Loucy (cell line): ENCODE measurements around the gene INTS11.

ENCODE experiments used
- H2AFZ ChIP-seq: fragments of 200-600 bp; sonication (generic); 2 replicates; pipeline ENCODE4 v1.6.0; 2016; ENCODE audit warnings: antibody characterized with exemption, mild to moderate bottlenecking, low read length, moderate library complexity
- H3F3A ChIP-seq: fragments of 200-600 bp; 2 replicates; pipeline ENCODE4 v1.6.0; 2016; ENCODE audit warnings: antibody characterized with exemption, low read depth, mild to moderate bottlenecking
- H3K27me3 ChIP-seq: fragments of 200-600 bp; sonication (generic); 2 replicates; pipeline ENCODE4 v1.6.1; 2014; ENCODE audit warnings: low read length, mild to moderate bottlenecking; ENCODE audit not compliant: insufficient read depth, poor library complexity, severe bottlenecking
- H3K36me3 ChIP-seq: fragments of 200-600 bp; sonication (generic); 2 replicates; pipeline ENCODE4 v1.6.1; 2016; ENCODE audit warnings: low read length; ENCODE audit not compliant: insufficient read depth
- H3K4me1 ChIP-seq: fragments of 200-600 bp; sonication (generic); 2 replicates; pipeline ENCODE4 v1.5.1; 2014; ENCODE audit warnings: low read length, mild to moderate bottlenecking; ENCODE audit not compliant: insufficient read depth, poor library complexity, severe bottlenecking
- H3K4me2 ChIP-seq: fragments of 200-600 bp; sonication (generic); 2 replicates; pipeline ENCODE4 v1.6.0; 2014; ENCODE audit warnings: antibody characterized with exemption, low read length, low read depth, mild to moderate bottlenecking; ENCODE audit not compliant: poor library complexity, severe bottlenecking
- H3K4me3 ChIP-seq: fragments of 200-600 bp; sonication (generic); 2 replicates; pipeline ENCODE4 v1.5.1; 2014; ENCODE audit warnings: low read length, mild to moderate bottlenecking, mixed read lengths; ENCODE audit not compliant: poor library complexity, severe bottlenecking
- H3K79me2 ChIP-seq: fragments of 200-600 bp; sonication (generic); 2 replicates; pipeline ENCODE4 v1.6.1; 2014; ENCODE audit warnings: low read length; ENCODE audit not compliant: insufficient read depth
- H3K9ac ChIP-seq: fragments of 200-600 bp; sonication (generic); 2 replicates; pipeline ENCODE4 v1.6.0; 2014; ENCODE audit warnings: mild to moderate bottlenecking, low read depth, low read length, moderate library complexity; ENCODE audit not compliant: poor library complexity, severe bottlenecking
- H3K9me2 ChIP-seq: fragments of 200-600 bp; sonication (generic); replicated peaks from 2 replicates; pipeline ENCODE4 v1.6.1; 2016; ENCODE audit warnings: low read depth, low read length, mixed read lengths
- H3K9me3 ChIP-seq: fragments of 200-600 bp; sonication (generic); 2 replicates; pipeline ENCODE4 v1.6.1; 2014; ENCODE audit warnings: mild to moderate bottlenecking, antibody characterized with exemption, low read length, low read depth; ENCODE audit not compliant: insufficient read depth
- H4K20me1 ChIP-seq: fragments of 200-600 bp; sonication (generic); 2 replicates; pipeline ENCODE4 v1.6.0; 2014; ENCODE audit warnings: antibody characterized with exemption, low read length, mild to moderate bottlenecking; ENCODE audit not compliant: insufficient read depth, poor library complexity, severe bottlenecking
- EZH2phosphoT487 ChIP-seq: fragments of 200-600 bp; IDR thresholded peaks from 2 replicates; pipeline ENCODE4 v1.6.1; 2018; ENCODE audit warnings: antibody characterized with exemption, mild to moderate bottlenecking, moderate library complexity, borderline replicate concordance
- TF ChIP-seq, protein P1 (sequence below): fragments of 200-600 bp; sonication (generic); conservative IDR thresholded peaks from 2 replicates; pipeline ENCODE4 v1.5.1; 2014; ENCODE audit warnings: mild to moderate bottlenecking, antibody characterized with exemption, low read length

INTS11 gene

DNA sequence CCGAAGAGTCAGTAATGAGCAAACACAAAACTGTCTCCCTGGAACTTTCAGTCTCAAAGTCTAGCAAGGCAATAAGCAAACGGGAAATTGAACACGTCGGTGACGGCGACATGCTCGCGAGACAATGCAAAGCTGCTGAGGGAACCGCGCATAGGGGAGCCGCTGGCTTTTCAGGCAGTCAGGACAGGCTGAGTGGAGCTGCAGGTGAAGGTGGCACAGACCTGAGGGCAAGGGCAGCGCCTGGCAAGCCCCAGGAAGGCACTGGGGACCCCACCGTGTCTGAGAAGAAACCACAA is 4.9 kb downstream of the INTS11 start:
- Histone ChIP-seq H3F3A (no peaks in the 10 kb centered on the region), H3K4me1 (peaks cover 21% of the 10 kb centered on the region), H3K9me3 (no peaks in the 10 kb centered on the region), H3K4me2 (no peak overlapping the region), H3K9me2 (no peaks in the 10 kb centered on the region), H4K20me1 (peaks cover 48% of the 10 kb centered on the region), H3K36me3 (peaks cover 7% of the 10 kb centered on the region; the same call in 1 of the 2 replicates), H3K79me2 (peaks cover 58% of the 10 kb centered on the region), H3K4me3 (no peak overlapping the region), H3K9ac (no peak overlapping the region), H2AFZ (no peak overlapping the region), H3K27me3 (no peaks in the 10 kb centered on the region)
- no peak for TF ChIP-seq EZH2phosphoT487
- TF ChIP-seq, protein P1, sequence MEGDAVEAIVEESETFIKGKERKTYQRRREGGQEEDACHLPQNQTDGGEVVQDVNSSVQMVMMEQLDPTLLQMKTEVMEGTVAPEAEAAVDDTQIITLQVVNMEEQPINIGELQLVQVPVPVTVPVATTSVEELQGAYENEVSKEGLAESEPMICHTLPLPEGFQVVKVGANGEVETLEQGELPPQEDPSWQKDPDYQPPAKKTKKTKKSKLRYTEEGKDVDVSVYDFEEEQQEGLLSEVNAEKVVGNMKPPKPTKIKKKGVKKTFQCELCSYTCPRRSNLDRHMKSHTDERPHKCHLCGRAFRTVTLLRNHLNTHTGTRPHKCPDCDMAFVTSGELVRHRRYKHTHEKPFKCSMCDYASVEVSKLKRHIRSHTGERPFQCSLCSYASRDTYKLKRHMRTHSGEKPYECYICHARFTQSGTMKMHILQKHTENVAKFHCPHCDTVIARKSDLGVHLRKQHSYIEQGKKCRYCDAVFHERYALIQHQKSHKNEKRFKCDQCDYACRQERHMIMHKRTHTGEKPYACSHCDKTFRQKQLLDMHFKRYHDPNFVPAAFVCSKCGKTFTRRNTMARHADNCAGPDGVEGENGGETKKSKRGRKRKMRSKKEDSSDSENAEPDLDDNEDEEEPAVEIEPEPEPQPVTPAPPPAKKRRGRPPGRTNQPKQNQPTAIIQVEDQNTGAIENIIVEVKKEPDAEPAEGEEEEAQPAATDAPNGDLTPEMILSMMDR = no peak

DNA sequence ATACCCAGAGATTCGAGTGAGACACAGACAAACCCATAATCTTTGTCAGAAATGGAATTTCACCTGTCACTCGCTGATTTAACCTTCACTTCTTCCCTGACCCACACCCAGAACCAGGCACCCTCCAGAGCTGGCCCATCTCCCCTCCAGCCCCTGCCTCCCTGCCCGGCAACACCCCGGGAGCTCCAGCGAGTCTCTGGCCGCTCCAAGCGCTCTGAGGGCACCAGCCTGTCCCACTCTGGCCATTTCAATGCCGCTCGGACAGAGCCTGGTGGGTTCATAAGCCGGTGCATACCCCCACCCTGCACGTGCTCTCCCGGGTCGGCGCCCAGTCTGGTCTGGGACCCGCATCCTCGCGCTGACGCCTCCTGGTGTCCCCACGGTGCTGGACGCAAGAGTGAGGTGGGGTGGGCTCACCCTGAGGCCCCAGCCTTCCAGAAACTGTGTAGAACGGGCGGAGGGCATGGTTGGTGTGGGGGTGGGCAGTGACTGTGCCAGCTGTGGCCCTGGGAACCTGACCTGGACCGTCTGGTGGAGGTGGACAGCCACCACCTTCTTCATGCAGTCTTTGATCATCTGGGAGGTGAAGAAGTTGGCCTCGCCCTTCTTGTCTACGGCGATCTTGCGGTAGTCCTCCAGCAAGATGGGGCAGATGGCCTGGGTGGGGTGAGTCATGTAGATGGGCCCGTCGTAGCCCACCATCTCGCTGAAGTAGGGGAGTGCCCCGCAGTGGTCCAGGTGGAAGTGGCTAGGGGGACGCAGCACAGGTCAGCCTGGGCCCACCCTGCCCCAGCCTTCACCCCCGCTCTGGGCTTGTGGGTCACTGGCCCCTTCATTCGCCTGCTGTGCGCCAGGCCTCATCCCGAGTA is 5.4 kb downstream of the INTS11 start:
- Histone ChIP-seq H3K4me2 (no peak overlapping the region), H3K4me3 (no peak overlapping the region), H3F3A (no peaks in the 10 kb centered on the region), H3K27me3 (no peaks in the 10 kb centered on the region), H3K36me3 (peaks cover 13% of the 10 kb centered on the region; the same call in 1 of the 2 replicates), H3K4me1 (peaks cover 21% of the 10 kb centered on the region), H3K79me2 (peaks cover 53% of the 10 kb centered on the region), H3K9me2 (no peaks in the 10 kb centered on the region), H3K9me3 (no peaks in the 10 kb centered on the region), H3K9ac (no peak overlapping the region), H2AFZ (no peak overlapping the region), H4K20me1 (peaks cover 49% of the 10 kb centered on the region)
- TF ChIP-seq, protein P1 = no peak

DNA sequence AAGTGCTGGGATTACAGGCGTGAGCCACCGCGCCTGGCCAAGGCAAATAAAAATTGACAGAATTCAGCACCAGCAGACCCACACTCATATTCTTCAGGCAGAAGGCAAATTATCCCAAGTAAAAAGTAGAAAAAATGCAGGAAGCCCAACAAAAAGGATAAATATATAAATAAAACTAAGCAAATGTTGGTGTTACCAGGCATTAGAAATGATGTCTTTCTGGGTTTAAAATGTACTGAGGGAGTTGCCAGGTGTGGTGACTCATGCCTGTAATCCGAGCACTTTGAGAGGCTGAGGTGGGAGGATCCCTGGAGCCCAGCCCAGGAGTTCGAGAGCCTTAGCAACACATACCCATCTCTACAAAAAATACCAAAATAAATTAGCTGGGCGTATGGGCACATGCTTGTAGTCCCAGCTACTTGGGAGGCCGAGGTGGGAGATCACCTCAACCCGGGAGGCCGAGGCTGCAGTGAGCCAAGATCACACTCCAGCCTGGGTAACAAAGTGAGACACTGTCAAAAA is 6.3 kb downstream of the INTS11 start:
- H3K4me2 ChIP-seq = no peak overlapping the region
- H3K9ac ChIP-seq = no peak overlapping the region
- H3K36me3 ChIP-seq = peaks cover 21% of the 10 kb centered on the region; the same call in 1 of the 2 replicates

More for the DNA sequence above, 6.3 kb downstream of the INTS11 start:
- H3K9me2 ChIP-seq = no peaks in the 10 kb centered on the region
- peaks cover 17% of the 10 kb centered on the region for H3K4me1 ChIP-seq
- peaks cover 44% of the 10 kb centered on the region for H4K20me1 ChIP-seq
- H3K79me2 ChIP-seq = peaks cover 54% of the 10 kb centered on the region
- no peaks in the 10 kb centered on the region for H3K9me3 ChIP-seq
- TF ChIP-seq, protein P1 = no peak
- no peak for TF ChIP-seq EZH2phosphoT487
- no peaks in the 10 kb centered on the region for H3K27me3 ChIP-seq
- H3K4me3 ChIP-seq = no peak overlapping the region
- no peaks in the 10 kb centered on the region for H3F3A ChIP-seq
- H2AFZ ChIP-seq = no peak overlapping the region
